HPDE6-E6E7 (cell line): ENCODE results near the gene DTX3.
"Not testable (repeated sequence)": the region's sequence is repeated elsewhere in the genome, so short reads cannot be mapped to it uniquely, and the experiment has no call there.

Source experiments
- DNase-seq: peaks from one replicate; pipeline ENCODE4 v3.0.0; 2011; ENCODE audit warnings: missing footprints; ENCODE audit errors: extremely low spot score

Gene DTX3

DNA sequence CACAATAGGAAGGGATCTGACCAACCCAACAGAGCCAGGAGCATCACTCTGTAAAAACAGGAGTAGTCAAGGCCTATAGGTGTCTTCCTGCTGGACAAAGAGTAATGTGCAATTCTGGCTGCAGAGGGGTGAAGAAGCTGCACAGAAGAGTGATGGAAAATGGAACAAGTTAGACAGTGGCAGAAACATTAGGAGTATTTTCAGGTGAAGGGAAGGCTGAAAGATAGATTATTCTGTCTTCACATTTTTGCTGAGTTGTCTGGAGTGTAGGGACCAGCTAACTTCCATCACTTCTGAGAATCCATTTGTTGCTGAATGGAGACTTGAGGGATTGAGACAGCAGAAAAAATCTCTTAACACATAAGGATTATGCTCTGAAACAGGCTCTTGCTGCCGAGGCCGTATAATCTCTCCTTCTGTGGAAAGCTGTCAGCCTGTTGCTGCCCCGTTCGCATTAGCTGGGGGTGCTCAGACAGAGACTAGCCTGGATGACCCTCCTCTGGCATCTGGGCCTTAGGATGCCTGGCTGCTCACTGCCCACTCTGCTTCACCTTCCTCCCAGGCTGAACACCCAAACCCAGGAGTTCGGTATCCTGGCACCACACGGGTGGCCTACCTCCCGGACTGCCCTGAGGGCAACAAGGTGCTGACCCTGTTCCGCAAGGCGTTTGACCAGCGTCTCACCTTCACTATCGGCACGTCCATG is 3.5 kb downstream of the DTX3 start:
- no peak for DNase-seq

DNA sequence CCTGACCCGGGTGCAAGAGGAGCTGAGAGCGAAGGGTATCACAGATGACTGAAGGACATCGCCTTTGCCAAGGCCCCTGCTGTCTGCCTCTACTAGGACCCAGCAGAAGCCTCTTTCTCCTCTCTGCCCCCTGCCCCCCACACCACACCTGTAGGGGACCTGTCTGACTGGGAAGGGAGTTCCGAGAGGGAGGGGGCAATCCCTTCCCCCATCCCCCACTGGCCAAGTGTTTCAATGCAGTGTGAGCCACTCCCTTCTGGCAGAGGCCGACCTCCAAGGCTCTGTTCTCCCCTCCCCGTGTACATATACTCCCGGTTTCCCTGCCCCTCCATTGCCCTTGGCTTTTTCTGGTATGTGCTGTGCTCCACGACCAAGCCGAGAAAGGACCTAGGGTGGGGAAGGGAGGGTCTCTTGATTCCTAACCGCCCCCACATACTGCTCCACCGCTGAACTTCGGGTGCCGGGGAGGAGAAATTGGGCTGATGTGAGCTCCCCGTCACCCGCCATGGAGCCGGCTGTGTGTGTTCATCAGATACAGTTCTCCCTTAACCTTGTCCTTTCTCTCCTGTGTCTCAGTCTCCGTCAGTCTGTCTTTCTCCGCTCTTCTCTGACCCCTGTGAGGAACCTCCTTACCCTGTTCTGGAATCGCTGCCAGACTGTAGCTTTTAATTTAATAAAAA is 4.6 kb downstream of the DTX3 start:
- DNase-seq: no peak

DNA sequence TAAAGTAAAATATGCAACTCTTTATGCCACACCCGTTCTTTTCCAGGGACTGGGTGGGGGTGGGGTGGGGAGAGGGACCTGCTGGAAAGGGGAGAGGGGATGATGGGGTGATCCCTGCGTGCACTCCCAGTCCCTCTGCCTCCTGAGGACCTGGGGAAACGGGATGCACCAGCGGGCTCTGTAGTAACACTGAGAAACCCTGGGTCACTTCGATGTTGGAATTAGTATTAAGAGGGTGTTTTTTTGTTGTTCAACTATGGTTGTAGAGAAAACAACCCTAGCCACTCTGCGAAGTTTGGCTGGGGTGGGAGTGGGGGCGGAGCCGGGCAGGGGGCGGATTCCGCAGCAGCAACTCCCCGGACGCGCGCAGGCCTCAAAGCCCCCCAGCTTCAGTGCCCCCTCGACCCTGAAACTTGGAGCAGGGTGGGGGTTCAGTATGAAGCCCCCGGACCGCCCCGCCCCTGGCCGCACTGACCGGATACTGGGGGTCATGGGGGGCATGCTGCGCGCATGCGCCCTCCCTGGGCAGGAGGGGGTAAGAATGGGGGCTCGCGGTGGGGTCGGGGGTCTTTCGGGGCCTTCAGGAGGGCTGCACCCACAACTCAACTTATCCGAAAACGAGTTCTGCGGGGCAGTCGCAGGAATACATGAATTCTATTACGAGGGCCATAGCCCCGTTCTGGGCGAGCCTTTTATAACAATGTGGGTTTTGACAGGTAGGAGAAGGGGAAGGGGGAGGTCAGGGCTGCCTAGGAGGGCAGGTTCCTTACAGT is 5.3 kb downstream of the DTX3 start:
- DNase-seq: no peak

DNA sequence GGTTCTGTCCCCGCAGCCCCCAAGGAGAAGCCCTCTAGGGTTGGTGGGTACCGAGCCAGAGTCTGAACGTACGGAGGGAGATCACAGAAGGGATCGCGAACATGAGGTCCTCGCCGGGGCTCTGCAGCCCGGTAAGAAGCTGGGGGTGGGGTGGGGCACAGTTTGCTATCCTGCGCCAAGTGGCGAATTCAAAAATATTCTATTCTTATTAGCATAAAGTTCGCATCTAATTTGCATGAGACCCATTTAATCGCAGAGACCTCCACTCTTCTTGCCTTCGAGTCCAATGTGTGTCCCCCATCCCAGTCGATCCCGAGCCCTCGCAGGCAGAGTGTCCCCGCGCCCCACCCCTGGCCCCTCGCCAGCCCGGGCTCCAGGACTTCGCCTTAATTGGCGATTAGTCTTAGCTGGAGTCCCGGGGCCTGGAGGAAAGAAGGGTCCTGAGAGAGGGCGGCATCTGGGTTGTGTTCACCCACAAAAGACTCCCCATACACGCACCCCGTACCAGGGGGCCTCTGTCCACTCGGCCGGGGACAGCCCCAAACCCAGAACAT is 6.0 kb downstream of the DTX3 start:
- DNase-seq: no peak

DNA sequence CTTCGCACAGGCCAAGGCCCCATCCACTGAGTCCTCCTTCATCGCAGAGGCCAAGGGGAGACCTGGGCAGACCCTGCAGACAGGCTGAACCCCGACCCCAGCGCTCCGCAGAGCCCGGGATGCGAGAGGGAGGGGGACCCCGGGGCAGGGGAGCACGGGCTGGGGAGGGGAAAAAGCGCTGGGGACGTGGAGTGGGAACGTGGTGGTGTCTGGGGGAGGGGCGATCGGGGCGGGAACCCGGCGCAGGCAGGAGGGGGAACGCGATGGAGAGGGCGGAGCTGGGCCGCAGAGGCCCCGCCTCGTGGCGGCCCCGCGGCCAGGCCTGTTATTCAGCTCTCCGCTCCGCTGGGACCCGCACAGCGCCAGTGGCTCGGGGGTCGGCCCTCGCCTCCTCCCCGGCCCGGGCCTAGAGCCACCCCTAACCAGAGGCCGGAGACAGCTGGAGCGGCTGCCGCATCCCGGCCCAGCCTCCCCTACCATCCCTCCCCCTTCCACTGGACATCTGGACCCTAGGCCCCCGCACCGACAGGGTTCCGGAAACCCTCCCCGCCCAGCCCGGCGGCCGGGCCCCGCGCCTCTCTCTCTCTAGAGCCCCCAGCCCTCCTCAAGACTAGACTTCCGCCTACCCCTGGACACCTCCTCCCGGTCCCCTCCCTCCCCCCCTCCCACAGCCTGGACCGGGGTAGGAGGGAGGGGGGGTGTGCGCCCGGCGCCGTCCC is 6.6 kb downstream of the DTX3 start, which contains the start of gene ARHGEF25:
ARHGEF25 (plus strand) TSS at position 328 of the 719 bp plus-strand sequence. CDS start 460 bp downstream, outside the sequence.
- DNase-seq: no peak

DNA sequence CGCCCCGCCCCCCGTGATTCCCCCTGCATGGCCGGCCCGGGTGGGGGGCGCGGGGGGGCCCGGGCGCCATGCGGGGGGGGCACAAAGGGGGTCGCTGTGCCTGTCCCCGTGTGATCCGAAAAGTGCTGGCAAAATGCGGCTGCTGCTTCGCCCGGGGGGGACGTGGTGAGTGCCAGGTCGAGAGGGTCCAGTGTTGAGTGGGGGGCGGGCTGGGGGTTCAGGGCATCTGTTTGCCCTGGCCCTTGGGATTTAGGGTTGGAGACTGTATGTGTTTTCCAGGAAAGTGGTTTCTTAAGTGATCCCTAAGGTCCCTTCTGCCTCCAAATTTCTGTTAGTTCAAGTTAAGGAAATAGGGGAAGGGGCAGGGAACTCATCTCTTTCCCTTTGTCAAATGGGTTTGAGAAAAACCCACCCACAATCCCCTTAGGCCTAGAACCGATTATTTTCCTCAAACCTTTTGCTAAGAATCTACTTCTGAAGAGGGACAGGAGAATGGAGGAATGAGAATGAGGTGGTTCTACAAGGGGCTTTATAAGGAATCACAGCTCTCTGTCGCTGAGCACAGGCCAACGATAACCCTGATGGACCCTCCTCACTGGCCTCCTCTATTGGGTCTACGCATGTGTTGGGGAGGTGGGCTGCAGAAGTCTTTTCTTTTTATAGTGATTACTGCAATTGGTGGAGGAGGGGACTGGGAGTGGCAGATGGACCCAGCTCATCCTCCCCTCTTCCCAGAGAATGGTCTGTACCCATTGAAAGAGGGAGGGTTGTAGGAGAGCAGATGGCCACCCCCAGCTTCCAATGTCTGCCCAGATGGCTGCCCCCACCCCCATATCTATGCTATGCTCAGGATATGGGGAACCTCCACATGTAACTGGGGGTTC is 7.4 kb downstream of the DTX3 start:
- no peak for DNase-seq

DNA sequence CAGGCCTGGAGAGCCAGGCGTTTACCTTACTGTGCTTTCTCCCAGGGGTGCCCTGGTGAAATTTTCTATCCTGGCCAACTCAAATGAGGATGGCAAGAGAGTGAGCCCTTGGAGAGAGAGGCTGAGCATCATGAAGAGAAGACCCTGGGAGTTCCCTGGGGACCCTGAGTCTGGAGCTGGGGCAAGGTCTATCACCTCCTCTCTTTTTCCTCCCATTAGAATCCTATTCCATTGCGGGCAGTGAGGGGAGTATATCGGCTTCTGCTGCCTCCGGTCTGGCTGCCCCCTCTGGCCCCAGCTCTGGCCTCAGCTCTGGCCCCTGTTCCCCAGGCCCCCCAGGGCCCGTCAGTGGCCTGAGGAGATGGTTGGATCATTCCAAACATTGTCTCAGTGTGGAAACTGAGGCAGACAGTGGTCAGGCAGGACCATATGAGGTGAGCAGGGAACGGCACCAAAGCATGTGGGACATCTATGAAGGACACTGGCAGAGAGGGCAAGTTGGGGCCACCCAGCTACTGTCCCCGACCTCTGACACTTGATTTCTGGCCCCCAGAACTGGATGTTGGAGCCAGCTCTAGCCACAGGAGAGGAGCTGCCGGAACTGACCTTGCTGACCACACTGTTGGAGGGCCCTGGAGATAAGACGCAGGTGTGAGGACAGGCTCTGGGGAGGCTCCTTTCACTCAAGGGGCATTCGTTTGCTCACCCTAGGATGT is 8.2 kb downstream of the DTX3 start:
- DNase-seq: no peak

DNA sequence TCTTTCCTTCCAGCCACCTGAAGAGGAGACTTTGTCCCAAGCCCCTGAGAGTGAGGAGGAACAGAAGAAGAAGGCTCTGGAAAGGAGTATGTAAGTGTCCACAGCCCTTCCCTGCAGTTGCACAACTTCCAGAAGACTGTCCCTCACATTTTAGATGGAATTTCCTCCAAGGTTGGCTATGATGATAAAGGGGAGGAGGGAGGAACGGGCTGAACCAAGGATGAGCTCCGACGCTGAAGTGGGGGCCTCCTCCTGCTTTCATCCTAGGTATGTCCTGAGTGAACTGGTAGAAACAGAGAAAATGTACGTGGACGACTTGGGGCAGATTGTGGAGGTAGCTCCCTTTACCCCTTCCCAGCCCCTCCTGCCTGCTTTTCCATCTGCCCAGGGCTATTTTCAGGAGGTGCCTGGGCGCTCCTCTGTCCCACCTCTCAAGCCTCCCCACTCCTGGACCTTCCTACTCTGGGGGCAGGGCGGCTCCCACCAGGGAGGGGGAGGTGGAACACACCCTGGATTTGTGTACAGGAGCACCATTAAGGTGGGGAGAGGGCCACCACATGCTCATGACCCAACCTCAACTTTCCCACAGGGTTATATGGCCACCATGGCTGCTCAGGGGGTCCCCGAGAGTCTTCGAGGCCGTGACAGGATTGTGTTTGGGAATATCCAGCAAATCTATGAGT is 8.9 kb downstream of the DTX3 start:
- DNase-seq: no peak

DNA sequence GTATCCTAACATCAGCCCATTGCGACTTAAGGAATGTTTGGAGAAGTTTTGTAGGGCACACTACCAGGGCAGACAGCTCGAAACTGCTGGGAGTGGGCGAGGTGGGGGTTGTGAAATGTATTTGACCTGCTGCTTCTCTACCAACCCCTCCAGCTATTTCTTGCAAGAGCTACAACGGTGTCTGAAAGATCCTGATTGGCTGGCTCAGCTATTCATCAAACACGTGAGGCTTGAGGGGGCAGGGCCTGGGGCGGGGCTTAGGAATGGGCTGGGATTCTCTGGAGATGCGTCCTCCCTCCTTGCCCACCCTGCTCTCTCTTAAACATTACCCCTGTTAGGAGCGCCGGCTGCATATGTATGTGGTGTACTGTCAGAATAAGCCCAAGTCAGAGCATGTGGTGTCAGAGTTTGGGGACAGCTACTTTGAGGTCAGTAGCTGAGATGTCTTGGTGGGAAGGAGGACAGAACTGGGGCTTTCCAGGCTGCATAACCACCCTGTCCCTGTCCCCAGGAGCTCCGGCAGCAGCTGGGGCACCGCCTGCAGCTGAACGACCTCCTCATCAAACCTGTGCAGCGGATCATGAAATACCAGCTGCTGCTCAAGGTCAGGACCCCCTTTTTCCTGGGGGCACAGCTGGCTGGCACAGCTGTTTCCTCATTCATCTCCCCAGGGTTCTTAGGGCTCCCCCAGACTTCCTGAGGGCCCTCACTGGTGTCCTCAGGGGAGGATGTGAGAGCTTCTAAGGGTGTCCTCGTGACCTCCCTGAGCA is 9.7 kb downstream of the DTX3 start:
- no peak for DNase-seq

DNA sequence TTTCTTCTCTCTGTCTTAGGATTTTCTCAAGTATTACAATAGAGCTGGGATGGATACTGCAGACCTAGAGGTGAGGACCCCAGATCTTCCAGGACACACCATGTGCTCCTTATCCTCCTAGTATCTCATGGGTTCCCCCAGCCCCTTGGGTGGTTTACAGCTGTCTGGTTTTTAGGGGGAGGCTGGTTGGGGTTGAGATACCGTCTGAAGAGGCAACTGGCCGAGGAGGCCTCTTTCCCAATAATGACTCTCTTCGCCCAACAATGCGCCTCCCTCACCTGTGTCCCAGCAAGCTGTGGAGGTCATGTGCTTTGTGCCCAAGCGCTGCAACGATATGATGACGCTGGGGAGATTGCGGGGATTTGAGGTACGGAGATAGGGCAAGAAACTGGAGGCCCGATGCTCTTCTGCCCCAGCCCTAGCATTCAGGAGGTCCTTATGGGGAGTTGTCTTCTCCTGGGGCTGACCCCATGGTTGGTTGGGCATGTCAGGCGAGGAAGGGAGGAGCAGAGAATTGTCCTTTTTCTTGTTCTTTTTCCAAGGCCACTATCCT is 10.4 kb downstream of the DTX3 start:
- no peak for DNase-seq

DNA sequence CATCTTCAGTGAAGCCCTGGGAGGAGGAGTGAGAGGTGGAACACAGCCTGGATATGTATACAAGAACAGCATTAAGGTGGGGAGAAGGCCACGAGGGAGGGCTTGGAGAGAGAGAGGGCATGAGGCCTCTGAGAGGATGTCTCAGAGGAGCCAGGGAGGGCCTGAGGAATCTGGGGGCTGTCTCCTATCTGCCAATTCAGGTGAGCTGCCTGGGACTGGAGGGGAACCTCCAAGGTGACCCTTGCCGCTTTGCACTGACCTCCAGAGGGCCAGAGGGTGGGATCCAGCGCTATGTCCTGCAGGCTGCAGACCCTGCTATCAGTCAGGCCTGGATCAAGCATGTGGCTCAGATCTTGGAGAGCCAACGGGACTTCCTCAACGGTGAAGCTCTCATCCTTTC is 11.0 kb downstream of the DTX3 start:
- DNase-seq: no peak

DNA sequence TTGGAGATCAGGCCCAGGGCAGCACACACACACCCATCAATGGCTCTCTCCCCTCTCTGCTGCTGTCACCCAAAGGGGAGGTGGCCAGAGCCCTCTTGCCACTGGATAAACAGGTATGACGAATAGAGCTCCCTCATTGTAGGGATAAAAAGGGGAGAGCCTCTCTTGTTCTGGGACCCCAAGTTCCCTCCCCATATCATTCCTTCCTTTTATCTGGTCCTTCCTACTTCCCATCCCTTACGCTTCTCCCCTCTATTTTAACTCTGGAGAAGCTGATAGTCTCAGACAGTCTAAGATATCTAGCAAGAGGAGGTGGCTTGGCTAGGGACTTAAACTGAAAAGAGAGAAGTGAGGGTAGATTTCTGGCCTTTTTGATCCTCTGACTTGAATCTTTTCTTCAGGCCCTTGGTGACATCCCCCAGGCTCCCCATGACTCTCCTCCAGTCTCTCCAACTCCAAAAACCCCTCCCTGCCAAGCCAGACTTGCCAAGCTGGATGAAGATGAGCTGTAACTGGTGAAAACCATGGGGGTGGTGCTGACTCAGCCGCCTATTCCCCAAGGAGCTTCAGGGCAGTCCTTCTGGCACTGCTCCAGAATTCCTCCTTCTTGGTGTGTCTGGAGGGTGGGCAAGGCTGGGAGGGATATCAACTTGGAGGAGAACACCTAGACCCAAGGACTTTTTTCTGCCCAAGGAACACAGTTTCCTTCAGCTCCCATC is 11.9 kb downstream of the DTX3 start:
- DNase-seq: no peak

DNA sequence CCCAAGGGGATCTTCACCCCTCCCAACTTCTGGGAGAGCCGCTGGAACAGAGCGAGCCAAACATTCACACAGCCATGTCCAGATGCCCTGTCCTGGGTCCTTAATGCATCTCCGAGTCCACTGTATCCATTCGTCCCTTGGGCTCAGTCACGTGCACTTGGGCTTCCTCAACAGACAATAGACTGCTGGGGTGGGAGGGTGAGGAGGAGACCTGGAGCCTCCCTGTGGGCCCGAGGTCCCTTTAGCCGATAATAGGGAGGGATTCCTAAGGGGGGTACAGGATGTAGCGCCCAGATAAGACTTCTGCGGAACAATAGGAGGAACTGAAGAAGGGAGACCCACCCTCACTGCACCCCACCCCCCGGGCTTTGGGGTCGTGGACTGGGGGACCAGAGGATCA is 13.3 kb downstream of the DTX3 start:
- DNase-seq: no peak

DNA sequence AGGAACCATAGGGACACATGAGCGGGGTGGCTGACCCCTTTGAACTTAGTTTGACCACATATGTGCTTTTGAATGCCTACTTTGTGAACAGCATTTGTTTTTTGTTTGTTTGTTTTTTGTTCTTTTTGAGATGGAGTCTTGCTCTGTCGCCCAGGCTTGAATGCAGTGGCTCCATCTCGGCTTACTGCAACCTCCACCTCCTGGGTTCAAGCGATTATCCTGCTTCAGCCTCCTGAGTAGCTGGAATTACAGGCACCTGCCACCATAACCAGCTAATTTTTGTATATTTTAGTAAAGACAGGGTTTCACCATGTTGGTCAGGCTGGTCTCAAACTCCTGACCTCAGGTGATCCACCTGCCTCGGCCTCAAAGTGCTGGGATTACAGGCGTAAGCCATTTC is 13.8 kb downstream of the DTX3 start:
- not testable (repeated sequence) for DNase-seq

DNA sequence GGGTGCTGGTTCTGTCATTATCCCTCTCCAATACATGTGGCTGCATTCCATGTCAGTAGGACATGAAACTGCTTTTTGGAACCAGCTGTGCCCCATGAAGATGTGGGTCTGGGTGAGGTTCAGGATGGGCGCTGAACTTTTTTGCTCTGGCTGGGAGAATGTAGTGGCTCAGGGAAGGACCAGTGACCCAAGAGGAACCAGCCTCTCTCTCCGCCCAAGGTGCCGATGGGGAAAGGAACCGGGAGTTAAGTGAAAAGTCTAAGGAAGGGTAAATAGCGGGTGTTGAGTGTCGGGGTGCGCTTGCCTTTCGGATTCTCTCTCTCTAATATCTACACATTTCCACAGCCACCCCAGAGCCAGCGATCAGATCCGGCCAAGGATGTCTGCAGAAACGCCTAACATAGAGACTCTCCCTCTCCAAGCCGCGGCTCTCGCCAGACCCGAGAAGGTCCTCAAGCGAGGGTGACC is 14.4 kb downstream of the DTX3 start:
- DNase-seq: no peak

DNA sequence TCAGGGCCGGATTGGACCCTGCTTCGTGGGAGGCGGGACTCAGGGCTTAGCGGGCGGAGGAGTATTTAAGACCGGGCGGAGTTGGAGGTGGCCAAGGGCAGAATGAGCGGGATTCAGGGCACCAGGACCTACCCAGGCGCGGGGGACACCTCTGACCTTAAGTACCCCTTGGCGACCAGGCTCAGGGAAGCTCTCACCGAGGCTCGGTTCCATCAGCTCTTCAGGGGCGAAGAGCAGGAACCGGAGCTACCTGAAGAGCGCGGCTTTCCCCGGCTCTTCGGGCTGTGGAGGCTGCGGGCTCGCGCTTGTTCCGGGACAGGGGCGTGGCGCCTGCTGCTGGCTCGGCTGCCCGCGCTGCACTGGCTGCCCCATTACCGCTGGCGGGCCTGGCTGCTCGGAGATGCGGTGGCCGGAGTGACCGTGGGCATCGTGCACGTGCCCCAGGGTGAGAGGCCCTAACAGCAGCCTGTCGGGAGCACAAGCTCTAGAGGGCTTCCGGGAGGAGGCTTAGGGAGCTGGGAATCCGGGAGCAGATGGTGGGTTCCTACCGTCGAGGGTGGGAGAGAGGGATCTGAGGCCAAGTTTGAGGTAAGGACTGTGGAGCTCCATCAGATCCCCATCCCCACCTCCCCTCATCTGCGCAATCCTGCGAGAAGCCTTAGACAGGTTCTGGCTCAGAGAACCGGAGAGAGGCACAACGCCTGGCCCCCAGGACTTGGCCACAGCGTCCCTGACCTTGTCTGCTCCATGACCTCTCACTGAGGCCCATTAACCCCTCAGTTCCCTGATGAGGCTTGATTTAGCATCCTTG is 15.0 kb downstream of the DTX3 start:
- no peak for DNase-seq
